ENCODE results near the gene PIGR.

PIGR gene

DNA sequence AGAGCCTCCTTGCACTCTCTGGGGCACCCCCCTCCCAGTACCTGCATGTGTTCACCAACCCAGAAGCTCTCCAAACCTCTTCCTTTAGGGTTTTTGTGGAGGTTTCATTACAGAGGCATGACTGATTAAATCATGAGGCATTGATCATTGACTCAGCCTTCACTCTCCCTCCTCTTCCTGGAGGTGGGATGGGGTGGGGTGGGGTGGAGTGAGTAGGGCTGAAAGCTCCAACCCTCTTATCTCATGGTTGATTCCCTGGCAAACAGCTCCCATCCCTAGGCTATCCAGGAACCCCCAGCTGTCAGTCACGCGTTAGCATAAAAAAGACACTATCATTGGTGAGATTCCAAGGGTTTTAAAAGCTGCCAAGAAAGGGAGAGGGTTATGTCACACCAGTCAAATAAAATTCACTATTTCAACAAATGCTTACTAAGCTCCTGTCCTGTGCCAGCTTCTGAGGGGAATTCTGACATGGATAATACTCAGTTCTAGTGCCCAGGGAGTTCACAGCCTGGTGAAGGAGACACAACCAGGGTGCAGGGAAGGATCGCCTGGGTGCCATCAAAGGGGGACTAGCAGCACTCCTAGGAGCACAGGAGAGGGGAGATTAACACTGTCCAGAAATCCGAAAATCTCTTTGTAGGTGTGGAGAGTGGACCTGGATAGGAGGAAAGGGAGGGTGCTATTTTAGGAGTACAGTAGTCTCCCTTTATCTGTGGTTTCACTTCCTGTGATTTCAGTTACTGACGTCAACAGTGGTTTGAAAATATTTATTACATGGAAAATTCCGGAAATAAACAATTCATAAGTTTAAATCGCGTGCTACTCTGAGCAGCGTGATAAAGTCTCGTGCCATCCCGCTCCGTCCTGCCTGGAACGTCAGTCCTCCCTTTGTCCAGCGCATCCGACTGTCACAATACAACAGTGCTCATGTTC lies 55.9 kb downstream of the PIGR start:
- no peak for DNase-seq (ENCODE audit: low read depth)

DNA sequence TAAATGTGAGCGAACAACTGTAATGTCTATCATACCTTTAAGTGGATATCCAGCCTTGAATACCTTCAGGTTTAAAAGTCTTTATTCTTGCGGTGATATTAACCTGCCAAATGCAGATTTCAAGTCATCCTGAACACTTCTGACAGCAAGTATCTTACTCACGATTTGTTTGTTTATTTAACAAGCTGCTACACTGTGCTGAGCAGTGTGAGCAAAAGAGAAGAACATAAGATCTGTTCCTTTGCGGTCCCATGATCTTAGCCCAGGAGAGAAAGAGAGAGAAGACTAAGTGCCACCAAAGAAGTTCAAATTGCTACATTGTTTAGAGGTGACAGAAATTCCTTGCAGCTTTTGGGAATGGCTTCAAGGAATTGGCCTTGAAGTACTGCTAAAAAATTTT lies 58.6 kb downstream of the PIGR start:
- no peak for DNase-seq (ENCODE audit: low read depth)

DNA sequence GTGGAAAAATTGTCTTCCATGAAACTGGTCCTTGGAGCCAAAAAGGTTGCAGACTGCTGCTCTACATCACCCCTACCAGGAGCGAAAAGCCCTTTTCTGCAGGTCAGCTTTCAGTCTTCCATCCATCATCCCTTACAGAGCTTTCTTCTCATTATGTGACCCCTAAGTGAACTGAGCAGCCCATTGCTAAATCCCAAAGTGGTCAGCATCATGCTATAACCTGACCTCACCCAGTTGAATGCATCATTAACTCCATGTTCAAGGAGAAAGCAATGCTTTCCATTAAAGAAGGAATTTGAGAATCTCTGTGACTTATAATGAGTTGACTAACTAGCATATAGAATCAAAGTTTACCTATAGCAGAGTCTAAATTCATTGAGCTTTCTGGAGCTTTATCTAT lies 59.4 kb downstream of the PIGR start:
- DNase-seq (ENCODE audit: low read depth) = no peak

DNA sequence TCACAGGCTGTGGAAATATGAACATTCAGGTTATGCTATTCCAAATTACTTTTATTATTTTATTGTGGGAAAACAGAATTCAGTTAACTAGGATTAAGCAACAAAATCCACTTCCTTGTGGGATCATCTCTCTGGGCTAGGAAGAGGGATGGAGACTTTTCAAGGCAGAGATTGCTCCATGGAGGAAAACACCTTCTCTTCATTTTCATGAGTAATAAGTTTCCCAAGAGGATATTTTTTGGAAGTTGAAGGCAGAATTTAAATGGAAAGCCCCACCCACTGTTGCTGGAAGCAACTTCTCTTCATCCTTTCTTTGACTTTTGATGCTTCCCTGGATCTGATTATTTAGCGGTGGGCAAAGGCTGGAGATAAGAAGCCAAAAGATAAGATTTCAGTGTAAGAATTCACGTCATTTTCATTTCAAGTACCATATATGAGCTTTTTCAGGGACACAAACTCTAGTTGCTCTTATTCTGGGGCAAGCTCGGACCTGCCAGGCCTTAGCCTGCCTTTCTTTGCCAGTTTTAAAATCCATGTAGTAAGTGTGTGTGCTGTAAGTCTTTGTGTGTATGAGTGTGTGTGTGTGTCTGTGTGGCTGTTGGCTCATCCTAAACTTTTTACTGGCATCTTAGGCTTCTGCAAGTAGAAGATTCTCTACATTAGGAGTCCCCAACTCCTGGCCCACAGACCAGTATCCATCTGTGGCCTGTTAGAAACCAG lies 60.8 kb downstream of the PIGR start:
- DNase-seq (ENCODE audit: low read depth) = no peak

DNA sequence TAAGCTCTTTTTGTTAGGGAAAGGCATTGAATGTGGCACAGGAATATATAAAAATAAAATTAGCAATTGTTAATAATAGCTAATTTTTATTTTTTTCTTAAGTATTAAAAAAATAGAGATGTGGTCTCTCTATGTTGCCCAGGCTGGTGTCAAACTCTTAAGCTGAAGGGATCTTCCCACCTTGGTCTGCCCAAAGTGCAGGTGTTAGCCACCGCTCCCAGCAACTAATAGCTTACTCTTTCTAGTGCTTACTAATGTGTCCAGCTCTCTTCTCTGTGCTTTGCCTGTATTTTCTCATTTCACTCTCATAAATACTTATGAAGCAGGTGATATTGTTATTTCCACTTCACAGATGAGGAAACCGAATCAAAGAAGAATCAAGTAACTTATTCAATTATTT lies 62.4 kb downstream of the PIGR start:
- DNase-seq (ENCODE audit: low read depth) = no peak

DNA sequence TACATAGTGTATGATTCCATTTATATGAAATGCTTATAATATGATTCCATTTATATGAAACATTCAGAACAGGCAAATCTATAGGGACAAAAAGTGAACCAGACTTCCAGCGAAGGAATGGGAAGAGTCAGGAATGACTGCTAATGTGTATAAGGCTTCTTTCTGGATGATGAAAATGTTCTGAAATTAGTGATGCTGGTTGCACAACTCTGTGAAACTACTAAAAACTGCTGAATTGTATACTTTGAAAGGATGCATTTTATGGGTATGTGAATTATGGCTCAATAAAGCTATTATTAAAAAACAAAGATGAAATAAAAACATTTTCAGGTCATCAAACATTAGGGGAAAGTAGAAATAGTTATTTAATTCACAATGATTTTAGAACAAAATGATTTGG lies 63.1 kb downstream of the PIGR start:
- no peak for DNase-seq (ENCODE audit: low read depth)

DNA sequence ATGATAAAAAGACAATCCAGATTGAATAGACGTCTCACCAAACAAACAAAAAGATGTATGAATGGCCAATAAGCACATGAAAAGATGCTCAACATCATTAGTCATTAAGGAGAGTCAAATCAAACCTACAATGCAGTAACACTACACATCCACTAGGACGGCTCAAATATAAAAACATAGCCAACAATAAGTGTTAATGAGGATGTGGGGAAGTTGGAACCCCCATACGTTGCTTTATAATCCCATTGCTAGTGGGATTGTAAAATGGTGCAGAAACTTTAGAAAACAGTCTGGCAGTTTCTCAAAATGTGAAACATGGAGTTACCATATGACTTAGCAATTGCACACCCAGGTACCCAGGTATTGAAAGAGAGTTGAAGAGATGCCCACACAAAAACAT lies 63.7 kb downstream of the PIGR start:
- DNase-seq (ENCODE audit: low read depth) = no peak

DNA sequence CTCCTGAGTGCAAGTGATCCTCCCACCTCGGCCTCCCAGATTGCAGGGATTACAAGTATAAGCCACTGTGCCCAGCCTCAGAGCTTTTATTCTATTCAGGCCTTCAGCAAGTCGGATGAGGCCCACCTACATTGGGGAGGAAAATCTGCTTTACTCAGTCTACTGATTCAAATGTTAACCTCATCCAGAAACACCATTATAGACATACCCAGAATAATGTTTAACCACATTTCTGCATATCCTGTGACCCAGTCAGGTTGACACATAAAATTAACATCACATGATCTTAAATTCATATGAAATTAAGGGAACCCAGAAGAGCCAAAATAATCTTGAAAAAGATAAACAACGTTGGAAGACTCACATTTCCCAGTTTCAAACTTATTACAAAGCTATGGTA lies 66.0 kb downstream of the PIGR start:
- no peak for DNase-seq (ENCODE audit: low read depth)
